ENCODE results near the gene CD86. TPM values are rescaled to one million over a fixed set of nuclear protein-coding genes. Genes with fewer than 3 reads are reported as not detected.

CD86 gene
- total and polyA plus RNA-seq, 10 donors = 9.8 to 41.8 (median 25.3) TPM

GRCh38 chr3:122058294-122058693 lies 3.1 kb downstream of the CD86 start:
- WGBS, 5 donors = 70 to 84% (median 74%) methylated on average over 1 of the region's 1 CpG
- Histone ChIP-seq H3K36me3 (no peaks in the 10 kb centered on the region), H3K27me3 (replicated peaks in 1 of 7) (no peaks in the 10 kb centered on the region), H3K4me1 (peaks cover 0 to 20% (median 4%) of the 10 kb centered on the region in 6 donors), H3K9me3 (no peaks in the 10 kb centered on the region), H3K4me3 (peak overlapping the region in 1 of 8 donors; percentile 2), H3K27ac (no peak overlapping the region)
- DNase-seq = no peak
- no peak for TF ChIP-seq CTCF (IDR thresholded peaks at IDR 0.05 in 8 of 11, conservative IDR thresholded peaks at IDR 0.05 in 3 of 11)
- TF ChIP-seq POLR2A (IDR thresholded peaks at IDR 0.05) = no peak
- TF ChIP-seq POLR2AphosphoS5 (IDR thresholded peaks at IDR 0.05) = no peak
- intact Hi-C loops (cut with DNase I; ENCODE audit: low total_unique reads) = no loop called here

- H3K9me3 ChIP-seq = no peaks in the 10 kb centered on the region
- H3K27me3 ChIP-seq (replicated peaks in 1 of 7) = no peaks in the 10 kb centered on the region
- TF ChIP-seq POLR2AphosphoS5 (IDR thresholded peaks at IDR 0.05) = no peak
- TF ChIP-seq CTCF (IDR thresholded peaks at IDR 0.05 in 8 of 11, conservative IDR thresholded peaks at IDR 0.05 in 3 of 11) = no peak
- TF ChIP-seq POLR2A (IDR thresholded peaks at IDR 0.05) = no peak
- no peaks in the 10 kb centered on the region for H3K36me3 ChIP-seq
- intact Hi-C loops (cut with DNase I; ENCODE audit: low total_unique reads) = no loop called here
- peaks cover 0 to 18% (median 3%) of the 10 kb centered on the region in 6 donors for H3K4me1 ChIP-seq
- DNase-seq = no peak
- WGBS, 5 donors = 71 to 82% (median 73%) methylated on average over 6 of the region's 6 CpGs
- H3K4me3 ChIP-seq = no peak overlapping the region
- no peak overlapping the region for H3K27ac ChIP-seq
Measured at GRCh38 chr3:122060040-122060698, 5.0 kb downstream of the CD86 start.

GRCh38 chr3:122063908-122064307 lies 8.7 kb downstream of the CD86 start:
- 23 to 52% (median 41%) methylated on average over 1 of the region's 1 CpG for WGBS, 5 donors
- Histone ChIP-seq H3K4me1 (peaks cover 0 to 42% (median 24%) of the 10 kb centered on the region in 6 donors), H3K27ac (peak overlapping the region in 3 of 8 donors; percentile 12 to 36 (median 31)), H3K36me3 (no peaks in the 10 kb centered on the region), H3K4me3 (no peak overlapping the region), H3K27me3 (replicated peaks in 1 of 7) (no peaks in the 10 kb centered on the region), H3K9me3 (no peaks in the 10 kb centered on the region)
- intact Hi-C loops (cut with DNase I; ENCODE audit: low total_unique reads) = no loop called here
- no peak for DNase-seq
- TF ChIP-seq POLR2AphosphoS5 (IDR thresholded peaks at IDR 0.05) (peak in 1 of 3 donors; percentile 32), CTCF (IDR thresholded peaks at IDR 0.05 in 8 of 11, conservative IDR thresholded peaks at IDR 0.05 in 3 of 11) (no peak)

GRCh38 chr3:122064326-122064725 lies 9.2 kb downstream of the CD86 start:
- Histone ChIP-seq H3K9me3 (no peaks in the 10 kb centered on the region), H3K27me3 (replicated peaks in 1 of 7) (no peaks in the 10 kb centered on the region), H3K27ac (peak overlapping the region in 3 of 8 donors; percentile 12 to 36 (median 31)), H3K4me1 (peaks cover 0 to 42% (median 26%) of the 10 kb centered on the region in 6 donors), H3K4me3 (no peak overlapping the region), H3K36me3 (no peaks in the 10 kb centered on the region)
- intact Hi-C loops (cut with DNase I; ENCODE audit: low total_unique reads) = no loop called here
- WGBS, 5 donors = 70 to 84% (median 78%) methylated on average over 4 of the region's 4 CpGs
- TF ChIP-seq CTCF (IDR thresholded peaks at IDR 0.05 in 8 of 11, conservative IDR thresholded peaks at IDR 0.05 in 3 of 11) (no peak), POLR2AphosphoS5 (IDR thresholded peaks at IDR 0.05) (no peak), POLR2A (IDR thresholded peaks at IDR 0.05) (no peak)
- DNase-seq = no peak

Data from spleen (tissue), 11 donors.